NCI-H2029 treated with DMSO at 0.1 percent for 48 hours (cell line): ENCODE results near the gene BEST3.

ENCODE experiments used
- DNase-seq: peaks from one replicate; lab custom pipeline; 2025; lab: John Stamatoyannopoulos, UW

BEST3 gene

DNA sequence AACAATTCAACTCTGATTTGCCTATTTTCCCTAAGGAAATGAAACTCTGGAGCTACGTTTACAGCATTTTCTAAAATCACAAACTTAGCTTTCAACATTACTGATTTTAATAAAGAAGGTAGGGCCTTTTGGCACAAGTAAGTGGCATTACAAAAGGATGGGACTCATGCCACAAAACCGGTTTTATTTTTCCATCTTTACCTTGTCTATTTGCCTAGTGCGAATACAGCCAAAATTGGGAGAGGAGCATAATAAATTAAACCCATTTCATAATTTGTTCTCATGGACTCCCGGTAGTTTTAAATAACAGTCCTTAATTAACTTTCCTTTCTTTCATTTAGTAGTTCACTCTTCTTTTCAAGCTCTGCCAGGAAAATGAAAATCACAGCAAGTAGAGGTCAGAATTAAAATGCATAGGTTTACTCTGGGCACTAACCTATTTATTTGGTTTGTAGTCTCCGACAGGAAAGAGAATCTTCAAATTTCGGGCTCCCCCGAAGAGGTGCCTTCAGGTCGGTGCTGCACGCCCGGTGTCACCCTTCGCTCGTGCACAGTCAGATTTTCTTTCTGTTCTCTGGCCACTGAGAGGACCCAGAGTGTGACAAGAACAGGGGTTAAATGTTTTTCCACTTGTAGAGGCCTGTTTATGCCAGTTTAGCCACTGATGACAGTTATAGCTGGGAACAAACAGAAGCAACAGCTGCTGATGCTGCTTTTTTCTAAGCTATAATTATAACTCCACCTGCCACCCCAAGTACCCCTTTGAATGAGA is at the start of gene BEST3:
Gene BEST3, minus strand, starts transcription at position 535 of the 772 bp plus-strand sequence. CDS start 1,505 bp downstream, outside the sequence.
- DNase-seq = peak; percentile 94

- no peak for DNase-seq
Measured at GRCh38 chr12:69744109-69744508, 45.0 kb upstream of the BEST3 start.

DNA sequence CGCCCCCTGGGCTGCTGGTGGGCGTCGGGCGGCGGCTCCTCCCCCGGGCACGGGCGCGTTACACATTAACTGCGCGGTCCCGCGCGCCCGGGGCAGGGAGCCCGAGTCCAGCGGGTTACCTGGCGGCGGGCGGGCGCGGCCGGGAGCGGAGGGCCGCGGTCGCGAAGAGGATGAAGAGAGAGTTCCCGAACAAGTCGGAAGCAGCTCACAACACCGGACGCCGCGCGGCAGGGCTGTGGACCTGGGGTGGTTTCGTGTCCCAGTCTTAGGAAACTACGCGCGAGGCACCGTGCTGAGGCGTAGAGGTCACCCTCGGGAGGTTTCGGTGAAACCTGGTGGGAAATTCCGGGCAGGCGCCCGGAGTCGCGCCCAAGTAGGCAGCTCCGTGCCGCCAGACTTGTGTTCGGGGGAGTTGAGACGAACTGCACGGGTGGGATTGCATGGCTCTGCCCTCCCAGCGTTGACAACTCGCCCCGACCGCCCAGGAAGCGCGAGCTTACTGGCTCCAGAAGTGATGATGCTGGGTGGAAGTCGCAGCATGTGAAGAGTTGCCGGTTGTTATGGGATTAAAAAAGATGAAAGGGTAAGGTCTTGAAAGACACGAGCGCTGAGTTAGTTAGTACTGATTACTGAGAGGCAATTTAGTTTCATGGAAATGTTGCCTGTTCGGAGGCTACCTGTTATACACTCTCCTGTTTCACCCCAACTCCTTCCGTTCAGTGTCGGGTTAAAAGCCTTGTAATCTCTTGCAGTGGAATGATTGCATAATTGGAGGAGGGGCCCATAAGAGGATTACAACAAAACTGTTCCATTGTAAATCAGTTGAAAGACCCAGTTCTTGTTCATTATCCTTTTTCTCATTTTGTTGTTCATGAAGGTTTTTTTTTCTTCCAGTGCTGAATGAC is 40.4 kb upstream of the BEST3 start:
- DNase-seq = peak; percentile 24

DNA sequence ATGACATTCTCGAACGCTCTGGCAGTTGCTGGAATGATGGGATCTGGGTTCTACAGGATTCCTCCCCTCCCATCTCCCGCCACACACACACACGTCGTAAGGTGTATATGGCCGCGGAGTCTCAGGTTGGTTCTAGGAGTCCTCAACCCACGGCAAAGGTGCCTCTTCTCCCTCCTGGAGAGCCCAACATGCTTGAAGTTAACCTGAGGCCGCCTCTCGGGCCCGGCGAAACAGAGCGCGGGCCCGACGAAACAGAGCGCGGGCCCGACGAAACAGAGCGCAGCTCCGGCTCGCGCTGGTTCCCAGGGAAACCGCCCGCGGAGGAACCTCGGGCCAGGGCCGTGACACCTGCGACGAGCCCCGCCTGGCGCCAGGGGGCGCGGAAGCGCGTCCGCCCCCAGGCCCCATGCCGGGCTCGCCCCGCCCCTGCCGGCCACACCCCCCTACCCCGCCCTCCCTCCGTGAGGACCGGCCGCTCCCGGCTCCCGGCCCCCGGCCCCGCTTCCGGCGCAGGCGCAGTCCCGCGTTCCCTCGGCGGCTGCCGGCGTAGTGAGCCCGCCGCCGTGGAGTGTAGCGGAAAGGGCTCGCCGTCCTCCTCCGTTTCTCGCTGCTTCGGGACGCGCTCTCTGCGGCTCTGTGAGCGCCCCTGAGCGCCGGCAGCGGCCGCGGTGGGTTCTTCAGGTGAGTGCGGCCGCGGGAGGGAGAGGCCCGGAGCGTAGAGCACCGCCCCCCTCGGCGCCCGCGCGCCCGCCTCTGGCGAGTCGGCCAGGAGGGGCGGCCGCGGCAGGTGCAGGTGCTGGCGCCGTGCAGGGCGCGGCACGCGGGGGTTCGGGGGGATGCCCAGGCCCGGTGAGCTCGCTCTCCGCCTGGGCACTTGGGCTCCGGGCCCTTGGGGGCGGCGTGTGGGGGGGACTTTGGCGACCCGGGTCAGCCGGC is 39.5 kb upstream of the BEST3 start, which contains the start of gene RAB3IP:
Gene RAB3IP, plus strand, starts transcription at position 510 of the 936 bp plus-strand sequence. CDS start 16,549 bp downstream, outside the sequence.
- peak; percentile 41 for DNase-seq

DNA sequence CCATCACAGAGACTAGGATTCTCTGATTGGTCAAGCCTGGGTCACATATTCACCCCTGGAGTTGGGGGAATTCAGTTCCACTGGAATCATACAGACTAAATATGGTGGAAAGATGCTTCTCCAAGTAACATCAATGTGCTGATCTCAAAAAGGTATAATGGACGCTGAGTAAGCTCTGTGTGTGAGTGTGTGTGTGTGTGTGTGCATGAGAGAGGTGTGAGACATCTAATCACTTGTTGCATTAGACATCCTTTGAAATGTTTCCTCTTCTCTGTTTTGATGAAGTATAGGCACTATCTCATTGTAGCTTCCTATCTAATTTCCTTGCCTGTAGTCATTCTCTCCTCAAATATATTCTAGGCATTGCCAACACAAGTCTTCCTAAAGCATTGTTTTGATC is 34.5 kb upstream of the BEST3 start:
- DNase-seq = no peak

- DNase-seq = no peak
Measured at GRCh38 chr12:69732088-69732487, 33.0 kb upstream of the BEST3 start.

- DNase-seq = no peak
Measured at GRCh38 chr12:69726922-69727321, 27.8 kb upstream of the BEST3 start.

- DNase-seq = no peak
Measured at GRCh38 chr12:69720750-69721149, 21.6 kb upstream of the BEST3 start.

GRCh38 chr12:69719336-69720316 is 20.5 kb upstream of the BEST3 start:
- DNase-seq = no peak

DNA sequence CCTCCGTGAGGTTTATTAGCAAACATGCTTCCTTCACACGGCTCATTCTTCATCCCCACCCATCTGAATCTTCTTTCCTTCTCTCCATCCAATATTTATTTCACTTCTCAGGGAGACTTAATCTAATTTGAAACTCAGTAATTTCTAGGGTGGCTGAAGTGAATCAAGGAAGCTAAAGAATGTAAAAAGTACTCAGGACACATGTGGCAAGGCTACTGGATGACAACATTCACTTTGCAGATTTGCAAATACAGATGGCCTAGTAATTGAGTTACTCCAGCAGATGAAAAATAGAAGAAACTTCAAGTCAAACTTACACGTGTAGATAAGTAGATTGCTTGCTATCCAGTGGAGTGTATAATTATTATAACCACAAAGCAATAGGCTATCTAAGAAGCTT is 15.4 kb upstream of the BEST3 start:
- no peak for DNase-seq

GRCh38 chr12:69712826-69713225 is 13.7 kb upstream of the BEST3 start:
- no peak for DNase-seq

DNA sequence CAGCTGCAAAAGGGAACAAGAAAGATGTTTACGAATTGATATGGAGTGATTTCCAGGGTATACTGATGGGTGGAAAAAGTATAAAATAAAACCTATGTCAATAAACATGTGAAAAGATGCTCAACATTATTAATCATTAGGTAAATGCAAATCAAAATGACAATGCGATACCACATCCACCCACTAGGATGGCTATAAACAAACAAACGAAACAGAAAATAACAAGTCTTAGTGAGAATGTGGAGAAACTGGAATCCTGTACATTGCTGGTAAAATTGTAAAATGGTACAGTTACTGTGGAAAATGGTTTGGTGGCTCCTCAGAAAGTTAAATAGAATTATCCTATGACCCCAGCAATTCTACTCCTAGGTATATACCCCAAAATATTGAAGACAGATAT is 9.5 kb upstream of the BEST3 start:
- no peak for DNase-seq

GRCh38 chr12:69704357-69704756 is 5.3 kb upstream of the BEST3 start:
- no peak for DNase-seq

GRCh38 chr12:69703146-69703642 is 4.1 kb upstream of the BEST3 start:
- DNase-seq = no peak

DNA sequence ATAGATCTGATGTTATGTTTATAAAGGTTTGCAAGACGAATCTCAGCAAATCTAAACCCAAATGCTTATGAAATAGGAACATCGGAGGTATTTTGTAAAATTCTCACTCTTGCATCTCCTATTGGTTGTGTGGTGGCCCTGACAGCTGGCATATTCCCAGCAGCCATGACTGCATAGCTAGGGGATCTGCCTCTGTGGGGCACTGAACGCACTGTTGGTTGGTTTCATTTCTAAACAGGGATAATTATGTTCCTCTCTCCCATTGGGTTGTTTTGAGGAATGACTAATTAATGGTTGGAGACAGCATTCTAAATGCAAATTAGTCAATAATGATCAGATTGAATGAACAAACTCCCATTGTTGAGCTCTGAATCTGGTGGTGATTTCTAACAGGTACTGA is 2.7 kb upstream of the BEST3 start:
- peak; percentile 52 for DNase-seq

- DNase-seq = no peak
Measured at GRCh38 chr12:69698054-69698453, 1.0 kb downstream of the BEST3 start.

DNA sequence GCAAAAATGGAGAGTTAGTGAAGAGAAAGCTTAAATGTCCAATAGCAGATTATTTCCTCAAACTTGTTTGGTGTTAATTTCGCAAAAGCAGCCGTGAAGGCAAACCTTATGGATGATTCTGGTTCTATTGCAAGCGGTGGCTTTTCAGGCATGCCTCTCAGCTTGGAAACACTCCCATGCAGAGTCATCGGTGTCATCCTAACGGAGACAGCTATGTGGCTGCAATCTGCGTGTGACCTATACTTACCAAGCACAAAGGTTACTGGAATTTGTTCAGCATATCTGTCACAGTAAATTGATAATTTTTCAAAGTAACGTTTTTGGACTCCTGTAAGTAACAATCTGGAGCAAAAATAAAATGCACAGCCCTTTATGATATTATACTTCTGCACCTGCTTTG is 5.0 kb downstream of the BEST3 start:
- no peak for DNase-seq

DNA sequence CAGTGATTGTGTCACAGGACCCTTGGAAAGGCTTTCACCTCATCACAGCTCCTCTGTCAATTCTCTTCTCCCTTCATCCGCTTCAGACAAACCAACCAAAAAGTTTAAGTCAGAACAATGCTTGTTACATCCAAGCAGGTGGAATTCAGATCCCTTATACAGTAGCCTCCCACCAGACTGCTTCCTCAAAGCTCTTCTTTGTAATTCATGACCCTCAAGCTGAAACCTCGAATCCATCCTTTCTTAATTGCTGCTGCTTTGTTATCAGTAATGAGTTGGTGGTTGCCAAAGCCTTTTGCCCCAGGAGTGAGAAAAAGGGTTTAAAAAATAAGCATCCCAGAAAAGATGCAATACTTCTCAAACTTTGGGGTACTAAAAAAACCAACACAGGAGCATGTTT is 9.5 kb downstream of the BEST3 start:
- DNase-seq = no peak

DNA sequence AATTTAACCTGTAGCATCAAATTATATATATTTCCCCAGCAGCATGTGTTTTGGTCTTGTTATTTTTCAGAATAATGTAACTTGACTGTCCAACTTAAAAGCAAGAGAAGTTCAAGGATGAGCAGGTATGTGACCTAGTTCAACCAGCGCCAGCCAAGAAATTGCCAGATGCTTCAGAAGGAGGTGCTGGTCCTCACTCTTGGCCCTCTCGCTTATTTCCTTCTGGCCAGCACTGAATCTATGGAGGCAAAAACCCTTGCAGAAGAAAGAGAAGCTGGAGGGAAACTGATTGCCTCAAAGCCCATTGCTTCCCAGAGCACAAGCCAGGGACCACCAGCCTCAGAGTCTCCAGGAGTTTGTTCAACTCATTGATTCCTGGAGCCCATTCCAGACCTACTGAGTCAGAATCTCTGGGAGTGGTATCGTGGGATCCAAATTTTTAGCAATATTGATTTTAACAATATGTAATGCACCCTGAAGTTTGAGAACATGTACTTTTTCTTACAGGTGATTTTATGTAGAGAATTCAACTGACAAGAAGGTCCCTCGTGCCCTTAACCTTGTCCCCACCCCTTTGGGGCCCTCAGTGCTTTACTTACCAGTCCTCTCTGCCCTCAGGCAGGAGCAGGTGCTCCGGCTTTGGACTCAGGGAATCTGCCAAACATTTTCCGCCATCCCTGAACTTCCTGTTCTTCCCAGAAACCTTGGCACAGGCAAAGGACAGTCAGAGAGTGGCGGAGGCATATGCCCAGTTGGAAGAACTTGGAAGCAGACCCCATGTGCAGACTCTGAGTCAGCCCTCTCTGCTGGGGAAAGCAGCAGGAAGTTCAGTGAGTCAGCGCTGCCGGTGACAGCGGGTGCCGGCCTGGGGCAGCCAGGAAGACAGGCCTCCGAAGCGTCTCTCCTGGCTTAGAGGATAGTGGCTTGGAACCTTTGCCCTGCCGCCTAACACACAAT is 10.4 kb downstream of the BEST3 start:
- DNase-seq = no peak
